Cortex of kidney (tissue), 1 donor: ENCODE data around the gene KLRC4.
"Not testable (repeated sequence)": the region's sequence is repeated elsewhere in the genome, so short reads cannot be mapped to it uniquely, and the experiment has no call there.

ENCODE experiments used
- DNase-seq: peaks from one replicate; lab custom pipeline; 2025; lab: John Stamatoyannopoulos, UW

KLRC4 gene

GRCh38 chr12:10409392-10409791 is at the start of gene KLRC4:
KLRC4 (minus strand) TSS chr12:10409757; CDS start chr12:10409575, 182 bp downstream.
- DNase-seq = no peak

GRCh38 chr12:10457760-10458159 is 48.2 kb upstream of the KLRC4 start:
- DNase-seq = no peak

- no peak for DNase-seq
Measured at GRCh38 chr12:10456856-10457255, 47.3 kb upstream of the KLRC4 start.

GRCh38 chr12:10455766-10456165 is 46.2 kb upstream of the KLRC4 start:
- no peak for DNase-seq

GRCh38 chr12:10454531-10454930 is 45.0 kb upstream of the KLRC4 start:
- no peak for DNase-seq

GRCh38 chr12:10453156-10453555 is 43.6 kb upstream of the KLRC4 start, which contains the start of gene KLRC1:
KLRC1 (minus strand) TSS chr12:10453377; CDS start chr12:10451156, 2,221 bp downstream.
- DNase-seq = no peak

- no peak for DNase-seq
Measured at GRCh38 chr12:10448236-10448635, 38.7 kb upstream of the KLRC4 start.

GRCh38 chr12:10446052-10446451 is 36.5 kb upstream of the KLRC4 start:
- DNase-seq = not testable (repeated sequence)

GRCh38 chr12:10441144-10441543 is 31.6 kb upstream of the KLRC4 start:
- DNase-seq = not testable (repeated sequence)

- DNase-seq = not testable (repeated sequence)
Measured at GRCh38 chr12:10439608-10440274, 30.2 kb upstream of the KLRC4 start.

- not testable (repeated sequence) for DNase-seq
Measured at GRCh38 chr12:10437601-10438000, 28.0 kb upstream of the KLRC4 start.

GRCh38 chr12:10435816-10436215 is 26.3 kb upstream of the KLRC4 start, which contains the start of gene KLRC2:
KLRC2 (minus strand) TSS chr12:10436010; CDS start chr12:10435986, 24 bp downstream.
- DNase-seq = not testable (repeated sequence)

GRCh38 chr12:10430623-10431022 is 21.1 kb upstream of the KLRC4 start:
- not testable (repeated sequence) for DNase-seq

- DNase-seq = not testable (repeated sequence)
Measured at GRCh38 chr12:10425938-10426337, 16.4 kb upstream of the KLRC4 start.

GRCh38 chr12:10424260-10424899 is 14.8 kb upstream of the KLRC4 start:
- not testable (repeated sequence) for DNase-seq

GRCh38 chr12:10422159-10422558 is 12.6 kb upstream of the KLRC4 start:
- not testable (repeated sequence) for DNase-seq

- DNase-seq = not testable (repeated sequence)
Measured at GRCh38 chr12:10420334-10420733, 10.8 kb upstream of the KLRC4 start, which contains the start of gene KLRC3. KLRC3 (minus strand) TSS chr12:10420595; CDS start chr12:10420550, 45 bp downstream.

GRCh38 chr12:10408842-10409241 is 715 bp downstream of the KLRC4 start:
- no peak for DNase-seq

GRCh38 chr12:10406725-10407124 is 2.8 kb downstream of the KLRC4 start:
- no peak for DNase-seq

- no peak for DNase-seq
Measured at GRCh38 chr12:10405294-10405693, 4.3 kb downstream of the KLRC4 start.

GRCh38 chr12:10404798-10405197 is 4.8 kb downstream of the KLRC4 start:
- no peak for DNase-seq

- no peak for DNase-seq
Measured at GRCh38 chr12:10400829-10401228, 8.7 kb downstream of the KLRC4 start.

- no peak for DNase-seq
Measured at GRCh38 chr12:10398168-10398567, 11.4 kb downstream of the KLRC4 start.
